ENCODE data around the gene CTNNAL1. TPM values are rescaled to one million over a fixed set of nuclear protein-coding genes. Genes with fewer than 3 reads are reported as not detected.
"Not testable (repeated sequence)": the region's sequence is repeated elsewhere in the genome, so short reads cannot be mapped to it uniquely, and the experiment has no call there.

Gene CTNNAL1
- total RNA-seq, 1 donor from 2014 or later = 19.8 TPM

- Mint-ChIP-seq H3K27me3 (ENCODE audit: low read depth) (no peaks in the 10 kb centered on the region), H3K27ac (no peak overlapping the region), H3K4me1 (ENCODE audit: low read depth) (no peaks in the 10 kb centered on the region), H3K9me3 (no peaks in the 10 kb centered on the region), H3K36me3 (ENCODE audit: low read depth) (peaks cover 52% of the 10 kb centered on the region), H3K4me3 (ENCODE audit: low read depth) (no peak overlapping the region)
- no peak for DNase-seq (ENCODE audit: low spot score)
- intact Hi-C loops (cut with micrococcal nuclease) = no loop called here
Measured at GRCh38 chr9:108900176-108900575, 113.1 kb downstream of the CTNNAL1 start.

GRCh38 chr9:108899023-108899695 lies 114.1 kb downstream of the CTNNAL1 start:
- DNase-seq (ENCODE audit: low spot score); H3K4me1 Mint-ChIP-seq (ENCODE audit: low read depth); H3K27ac Mint-ChIP-seq; H3K4me3 Mint-ChIP-seq (ENCODE audit: low read depth); H3K9me3 Mint-ChIP-seq; H3K27me3 Mint-ChIP-seq (ENCODE audit: low read depth); intact Hi-C loops (cut with micrococcal nuclease): not testable (repeated sequence)
- H3K36me3 Mint-ChIP-seq (ENCODE audit: low read depth) = peaks cover 56% of the 10 kb centered on the region

- Mint-ChIP-seq H3K9me3 (no peaks in the 10 kb centered on the region), H3K4me1 (ENCODE audit: low read depth) (no peaks in the 10 kb centered on the region), H3K36me3 (ENCODE audit: low read depth) (peaks cover 54% of the 10 kb centered on the region), H3K27me3 (ENCODE audit: low read depth) (no peaks in the 10 kb centered on the region), H3K4me3 (ENCODE audit: low read depth) (no peak overlapping the region), H3K27ac (no peak overlapping the region)
- intact Hi-C loops (cut with micrococcal nuclease) = no loop called here
- DNase-seq (ENCODE audit: low spot score) = no peak
Measured at GRCh38 chr9:108897324-108898096, 115.8 kb downstream of the CTNNAL1 start.

GRCh38 chr9:108894225-108894997 lies 118.9 kb downstream of the CTNNAL1 start:
- peaks cover 69% of the 10 kb centered on the region for H3K36me3 Mint-ChIP-seq (ENCODE audit: low read depth)
- H3K27ac Mint-ChIP-seq = no peak overlapping the region
- DNase-seq (ENCODE audit: low spot score) = no peak
- no peak overlapping the region for H3K4me3 Mint-ChIP-seq (ENCODE audit: low read depth)
- no peaks in the 10 kb centered on the region for H3K27me3 Mint-ChIP-seq (ENCODE audit: low read depth)
- no peaks in the 10 kb centered on the region for H3K4me1 Mint-ChIP-seq (ENCODE audit: low read depth)
- no peaks in the 10 kb centered on the region for H3K9me3 Mint-ChIP-seq
- intact Hi-C loops (cut with micrococcal nuclease) = no loop called here

Other genes starting within 250 kb of the CTNNAL1 start
- 0.11 TPM in 1 of 2 replicates, not detected in the other for gene ACTL7B, start 157.5 kb downstream of the CTNNAL1 start, total RNA-seq
- gene ACTL7A, start 151.2 kb downstream of the CTNNAL1 start, total RNA-seq = not detected in 2 replicates
- 31.7 and 32.7 TPM in 2 replicates for gene ELP1, start 79.4 kb downstream of the CTNNAL1 start, total RNA-seq
- 11.6 and 12.2 TPM in 2 replicates for gene ABITRAM, start 79.1 kb downstream of the CTNNAL1 start, total RNA-seq
- gene TMEM245, start 106.4 kb upstream of the CTNNAL1 start, total RNA-seq = 24.0 and 25.8 TPM in 2 replicates
- gene FRRS1L, start 153.8 kb upstream of the CTNNAL1 start, total RNA-seq = not detected in 2 replicates

Measured in activated T-helper 2 cell treated with anti-CD3 and anti-CD28 coated beads, Interferon-gamma antibody, Interleukin-2, Interleukin-4, amounts not matched to agents 10 μg/mL and 5 μg/mL and 100 μg/mL, durations not matched to agents 14 hours and 24 hours and 36 hours (primary cell).